ENCODE measurements around the gene TRIM38. TPM values are rescaled to one million over a fixed set of nuclear protein-coding genes. Genes with fewer than 3 reads are reported as not detected.

TRIM38 gene
- total RNA-seq, 1 donor from 2014 or later = 6.8 TPM

- Histone ChIP-seq H2AFZ (ENCODE audit: low read depth, low read length) (no peak overlapping the region), H3K27me3 (ENCODE audit: insufficient read depth, low read length) (no peaks in the 10 kb centered on the region), H3K4me3 (ENCODE audit: insufficient read depth, low read depth, low read length) (no peak overlapping the region), H3K79me2 (ENCODE audit: insufficient read depth, low read length) (no peaks in the 10 kb centered on the region), H4K20me1 (ENCODE audit: insufficient read depth, low read length) (no peaks in the 10 kb centered on the region), H3K4me1 (ENCODE audit: insufficient read depth, low read length) (no peaks in the 10 kb centered on the region), H3K27ac (ENCODE audit: low read depth, low read length) (no peak overlapping the region), H3K4me2 (ENCODE audit: low read length) (no peak overlapping the region), H3K9me3 (ENCODE audit: insufficient read depth, low read depth, low read length) (no peaks in the 10 kb centered on the region), H3K9ac (ENCODE audit: low read length) (no peak overlapping the region), H3K36me3 (ENCODE audit: insufficient read depth, low read length) (no peaks in the 10 kb centered on the region)
- Mint-ChIP-seq H3K9me3 (ENCODE audit: unreplicated experiment) (peaks cover 2% of the 10 kb centered on the region), H3K4me3 (ENCODE audit: unreplicated experiment) (no peak overlapping the region), H3K27me3 (ENCODE audit: low read depth, unreplicated experiment) (no peaks in the 10 kb centered on the region), H3K36me3 (ENCODE audit: low read depth, unreplicated experiment) (peaks cover 5% of the 10 kb centered on the region), H3K27ac (ENCODE audit: unreplicated experiment) (no peak overlapping the region), H3K4me1 (ENCODE audit: low read depth, unreplicated experiment) (peaks cover 3% of the 10 kb centered on the region)
- DNase-seq (ENCODE audit: low read depth) = no peak
- FAIRE-seq = no peak
- TF ChIP-seq, protein P1, sequence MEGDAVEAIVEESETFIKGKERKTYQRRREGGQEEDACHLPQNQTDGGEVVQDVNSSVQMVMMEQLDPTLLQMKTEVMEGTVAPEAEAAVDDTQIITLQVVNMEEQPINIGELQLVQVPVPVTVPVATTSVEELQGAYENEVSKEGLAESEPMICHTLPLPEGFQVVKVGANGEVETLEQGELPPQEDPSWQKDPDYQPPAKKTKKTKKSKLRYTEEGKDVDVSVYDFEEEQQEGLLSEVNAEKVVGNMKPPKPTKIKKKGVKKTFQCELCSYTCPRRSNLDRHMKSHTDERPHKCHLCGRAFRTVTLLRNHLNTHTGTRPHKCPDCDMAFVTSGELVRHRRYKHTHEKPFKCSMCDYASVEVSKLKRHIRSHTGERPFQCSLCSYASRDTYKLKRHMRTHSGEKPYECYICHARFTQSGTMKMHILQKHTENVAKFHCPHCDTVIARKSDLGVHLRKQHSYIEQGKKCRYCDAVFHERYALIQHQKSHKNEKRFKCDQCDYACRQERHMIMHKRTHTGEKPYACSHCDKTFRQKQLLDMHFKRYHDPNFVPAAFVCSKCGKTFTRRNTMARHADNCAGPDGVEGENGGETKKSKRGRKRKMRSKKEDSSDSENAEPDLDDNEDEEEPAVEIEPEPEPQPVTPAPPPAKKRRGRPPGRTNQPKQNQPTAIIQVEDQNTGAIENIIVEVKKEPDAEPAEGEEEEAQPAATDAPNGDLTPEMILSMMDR (IDR thresholded peaks at IDR 0.05; ENCODE audit: insufficient read depth, low read depth, low read length) = no peak
- TF ChIP-seq EZH2 (IDR thresholded peaks at IDR 0.05; ENCODE audit: insufficient read depth, low read length) = no peak
These were observed 8.9 kb upstream of the TRIM38 start for GRCh38 chr6:25953733-25954132.

GRCh38 chr6:25954756-25955155 is 7.8 kb upstream of the TRIM38 start:
- H3K27me3 Mint-ChIP-seq (ENCODE audit: low read depth, unreplicated experiment) = no peaks in the 10 kb centered on the region
- Histone ChIP-seq H3K36me3 (ENCODE audit: insufficient read depth, low read length) (no peaks in the 10 kb centered on the region), H3K79me2 (ENCODE audit: insufficient read depth, low read length) (no peaks in the 10 kb centered on the region), H3K4me3 (ENCODE audit: insufficient read depth, low read depth, low read length) (no peak overlapping the region), H2AFZ (ENCODE audit: low read depth, low read length) (no peak overlapping the region), H3K27me3 (ENCODE audit: insufficient read depth, low read length) (no peaks in the 10 kb centered on the region), H3K4me2 (ENCODE audit: low read length) (no peak overlapping the region), H4K20me1 (ENCODE audit: insufficient read depth, low read length) (no peaks in the 10 kb centered on the region), H3K27ac (ENCODE audit: low read depth, low read length) (no peak overlapping the region), H3K9me3 (ENCODE audit: insufficient read depth, low read depth, low read length) (no peaks in the 10 kb centered on the region), H3K9ac (ENCODE audit: low read length) (no peak overlapping the region), H3K4me1 (ENCODE audit: insufficient read depth, low read length) (no peaks in the 10 kb centered on the region)
- peaks cover 9% of the 10 kb centered on the region for H3K4me1 Mint-ChIP-seq (ENCODE audit: low read depth, unreplicated experiment)
- no peak overlapping the region for H3K4me3 Mint-ChIP-seq (ENCODE audit: unreplicated experiment)
- peaks cover 4% of the 10 kb centered on the region for H3K9me3 Mint-ChIP-seq (ENCODE audit: unreplicated experiment)
- DNase-seq (ENCODE audit: low read depth) = no peak
- no peak overlapping the region for H3K27ac Mint-ChIP-seq (ENCODE audit: unreplicated experiment)
- TF ChIP-seq, protein P1 (IDR thresholded peaks at IDR 0.05; ENCODE audit: insufficient read depth, low read depth, low read length) = no peak
- no peak for TF ChIP-seq EZH2 (IDR thresholded peaks at IDR 0.05; ENCODE audit: insufficient read depth, low read length)
- no peak for FAIRE-seq
- peaks cover 5% of the 10 kb centered on the region for H3K36me3 Mint-ChIP-seq (ENCODE audit: low read depth, unreplicated experiment)

DNA sequence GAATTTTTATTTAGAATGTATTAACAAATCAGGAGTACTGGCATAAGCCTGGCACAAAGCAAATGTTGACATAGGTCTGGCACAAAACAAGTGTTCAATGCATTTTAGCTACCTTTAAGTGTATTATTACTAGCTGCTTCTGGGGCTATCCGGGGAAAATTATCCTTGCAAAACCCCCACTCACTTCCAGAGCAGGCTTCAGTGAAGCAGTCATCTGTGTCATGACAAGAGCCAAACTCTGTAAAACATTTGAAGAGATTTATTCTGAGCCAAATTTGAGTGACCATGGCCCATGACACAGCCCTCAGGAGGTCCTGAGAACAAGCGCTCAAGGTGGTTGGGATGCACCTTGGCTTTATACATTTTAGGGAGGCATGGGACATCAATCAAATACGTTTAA is 6.4 kb upstream of the TRIM38 start:
- FAIRE-seq = no peak
- no peaks in the 10 kb centered on the region for H3K27me3 Mint-ChIP-seq (ENCODE audit: low read depth, unreplicated experiment)
- no peak overlapping the region for H3K4me2 ChIP-seq (ENCODE audit: low read length)
- no peaks in the 10 kb centered on the region for H3K4me1 ChIP-seq (ENCODE audit: insufficient read depth, low read length)
- no peaks in the 10 kb centered on the region for H3K79me2 ChIP-seq (ENCODE audit: insufficient read depth, low read length)
- H3K27ac Mint-ChIP-seq (ENCODE audit: unreplicated experiment) = no peak overlapping the region
- no peak overlapping the region for H3K27ac ChIP-seq (ENCODE audit: low read depth, low read length)
- no peak overlapping the region for H3K9ac ChIP-seq (ENCODE audit: low read length)
- H3K4me3 ChIP-seq (ENCODE audit: insufficient read depth, low read depth, low read length) = no peak overlapping the region
- no peak overlapping the region for H2AFZ ChIP-seq (ENCODE audit: low read depth, low read length)
- no peak for DNase-seq (ENCODE audit: low read depth)
- H4K20me1 ChIP-seq (ENCODE audit: insufficient read depth, low read length) = no peaks in the 10 kb centered on the region
- TF ChIP-seq, protein P1 (IDR thresholded peaks at IDR 0.05; ENCODE audit: insufficient read depth, low read depth, low read length) = no peak
- no peak for TF ChIP-seq EZH2 (IDR thresholded peaks at IDR 0.05; ENCODE audit: insufficient read depth, low read length)
- H3K4me1 Mint-ChIP-seq (ENCODE audit: low read depth, unreplicated experiment) = peaks cover 12% of the 10 kb centered on the region
- H3K36me3 ChIP-seq (ENCODE audit: insufficient read depth, low read length) = no peaks in the 10 kb centered on the region
- no peak overlapping the region for H3K4me3 Mint-ChIP-seq (ENCODE audit: unreplicated experiment)
- peaks cover 5% of the 10 kb centered on the region for H3K36me3 Mint-ChIP-seq (ENCODE audit: low read depth, unreplicated experiment)
- H3K9me3 ChIP-seq (ENCODE audit: insufficient read depth, low read depth, low read length) = no peaks in the 10 kb centered on the region
- H3K27me3 ChIP-seq (ENCODE audit: insufficient read depth, low read length) = no peaks in the 10 kb centered on the region
- H3K9me3 Mint-ChIP-seq (ENCODE audit: unreplicated experiment) = peaks cover 7% of the 10 kb centered on the region

Measured in astrocyte (in vitro differentiated cells and primary cell).